ENCODE results near the gene MLLT10. TPM values are rescaled to one million over a fixed set of nuclear protein-coding genes. Genes with fewer than 3 reads are reported as not detected.

MLLT10 gene
- total RNA-seq, 1 experiment from 2014 or later = 23.3 TPM

DNA sequence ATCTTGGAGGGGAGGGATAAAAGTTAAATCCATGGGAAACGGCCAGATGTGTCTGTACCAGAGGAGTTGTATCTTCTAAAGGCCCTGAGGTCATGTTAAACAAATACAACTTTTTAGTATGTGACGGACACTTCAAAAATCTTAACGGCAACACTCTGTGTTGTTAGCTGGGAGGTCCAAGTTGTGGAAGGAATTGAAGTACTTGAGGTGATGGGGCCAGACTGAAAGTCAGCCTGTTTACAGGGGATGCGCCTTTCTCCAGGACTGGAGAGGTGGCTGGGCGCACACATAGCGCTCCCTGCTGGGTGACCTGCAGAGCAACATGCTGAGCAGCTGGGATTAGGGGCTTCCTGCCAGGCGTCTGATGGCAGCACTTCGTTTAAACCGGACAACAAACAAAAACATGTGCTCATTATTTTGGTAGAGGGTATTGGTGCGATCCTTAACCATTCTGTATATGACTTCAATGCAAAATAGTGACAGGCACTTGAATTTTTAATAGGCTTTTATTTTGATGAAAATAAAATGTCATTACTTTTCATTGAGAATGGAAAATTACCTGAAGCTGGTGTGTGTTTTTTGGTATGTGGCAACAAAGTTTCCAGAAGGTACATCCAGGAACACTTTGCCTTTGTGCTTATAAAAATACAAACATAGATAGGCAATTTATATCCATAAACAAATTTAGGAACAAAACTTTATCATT is 198.2 kb downstream of the MLLT10 start:
- DNase-seq (ENCODE audit: low read depth) = peak; percentile 70

DNA sequence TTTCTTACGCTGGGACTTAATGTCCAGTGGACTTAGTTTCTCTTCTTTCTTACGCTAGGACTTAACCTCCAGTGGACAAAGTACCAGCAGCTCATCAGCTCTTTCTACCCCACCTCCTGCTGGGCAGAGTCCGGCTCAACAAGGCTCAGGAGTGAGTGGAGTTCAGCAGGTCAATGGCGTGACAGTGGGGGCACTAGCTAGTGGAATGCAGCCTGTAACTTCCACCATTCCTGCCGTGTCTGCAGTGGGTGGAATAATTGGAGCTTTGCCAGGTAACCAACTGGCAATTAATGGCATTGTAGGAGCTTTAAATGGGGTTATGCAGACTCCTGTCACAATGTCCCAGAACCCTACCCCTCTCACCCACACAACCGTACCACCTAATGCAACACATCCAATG is 199.7 kb downstream of the MLLT10 start:
- peak; percentile 8 for DNase-seq (ENCODE audit: low read depth)

DNA sequence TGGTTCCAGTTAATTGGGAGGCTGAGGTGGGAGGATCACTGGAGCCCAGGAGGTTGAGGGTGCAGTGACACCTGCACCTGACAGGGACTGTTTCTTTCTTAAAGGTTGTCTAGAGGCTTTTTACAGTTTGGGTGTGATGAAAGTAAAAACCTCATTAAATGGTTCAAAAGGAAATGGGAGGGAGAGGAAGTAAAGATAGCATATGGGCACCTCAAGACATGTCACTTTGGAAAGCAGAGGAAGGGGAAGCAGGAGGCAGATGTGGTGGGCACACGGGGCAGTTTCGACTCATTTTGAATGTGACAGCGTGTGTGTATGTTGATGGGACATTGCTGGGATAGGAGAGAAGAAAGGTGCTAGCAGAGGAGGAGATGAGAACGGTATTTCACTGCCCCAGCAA is 203.1 kb downstream of the MLLT10 start:
- no peak for DNase-seq (ENCODE audit: low read depth)

DNA sequence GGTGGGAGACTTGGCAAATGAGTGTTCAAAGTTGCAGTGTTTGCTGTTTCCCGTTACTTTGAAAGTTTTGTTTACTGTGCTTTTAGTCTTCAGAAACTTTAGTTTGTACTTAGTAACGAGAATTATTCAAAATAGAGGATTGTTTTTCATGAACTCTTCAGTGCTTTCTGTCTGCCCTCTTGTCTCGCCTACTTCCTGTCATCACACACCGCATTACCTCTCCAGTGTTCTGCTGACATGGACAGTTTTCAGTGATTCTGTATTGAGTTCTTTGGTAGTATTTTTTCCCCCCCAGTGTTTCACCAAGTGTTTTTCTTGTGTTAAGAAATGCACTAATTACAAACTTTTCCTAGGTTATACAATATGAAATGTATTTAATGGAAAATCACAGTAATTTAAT is 207.0 kb downstream of the MLLT10 start:
- DNase-seq (ENCODE audit: low read depth) = no peak

DNA sequence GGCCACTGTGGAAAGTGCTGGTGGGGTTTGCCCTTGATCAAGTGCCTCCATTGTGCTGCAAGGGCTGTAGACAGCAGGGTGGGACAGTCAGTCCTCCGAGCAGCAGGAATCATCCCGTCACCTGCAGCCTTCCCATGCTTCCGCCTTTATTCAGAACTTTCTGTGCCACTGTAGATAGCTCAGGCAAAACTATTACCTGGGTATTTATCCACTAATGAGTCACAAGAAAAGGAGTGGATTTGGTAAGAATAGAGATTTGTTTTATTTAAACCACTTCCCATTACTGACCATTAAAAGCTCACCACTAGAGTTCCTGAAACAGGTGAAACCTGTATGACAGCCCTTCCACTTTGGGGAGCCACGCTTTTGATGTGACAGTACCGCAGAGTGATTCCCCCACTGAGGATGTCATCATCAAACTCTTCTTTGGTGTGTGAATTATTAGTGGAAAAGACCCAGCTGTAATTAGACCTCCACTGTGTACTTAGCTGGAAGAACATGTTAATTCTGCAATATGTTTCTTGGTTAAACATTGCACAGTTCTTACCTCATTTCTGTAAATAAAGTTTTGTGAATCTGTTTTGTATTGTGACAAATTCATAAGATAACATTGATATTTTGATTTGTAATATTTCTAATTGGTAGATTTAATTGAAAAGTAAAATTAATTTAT is 208.8 kb downstream of the MLLT10 start:
- no peak for DNase-seq (ENCODE audit: low read depth)

DNA sequence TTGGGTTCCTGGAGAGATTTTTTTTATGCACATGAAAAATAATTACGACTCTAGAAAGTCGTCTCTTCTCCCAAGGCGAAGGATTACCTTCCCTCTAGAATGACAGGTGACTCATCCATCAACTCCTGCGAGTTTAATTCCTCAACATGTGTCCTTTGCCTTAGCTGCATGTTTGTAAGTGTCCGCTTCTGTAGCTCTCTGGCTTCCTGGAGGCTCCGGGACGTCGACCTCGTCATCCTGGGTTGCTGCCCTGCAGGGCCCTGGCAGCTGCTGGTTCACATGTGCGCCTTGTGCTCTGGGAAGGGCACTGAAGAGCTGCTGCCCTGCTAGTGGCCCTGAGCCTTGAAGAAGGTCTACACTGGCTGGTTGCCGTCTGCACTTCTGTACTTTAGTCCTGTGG is 210.2 kb downstream of the MLLT10 start:
- DNase-seq (ENCODE audit: low read depth) = no peak

DNA sequence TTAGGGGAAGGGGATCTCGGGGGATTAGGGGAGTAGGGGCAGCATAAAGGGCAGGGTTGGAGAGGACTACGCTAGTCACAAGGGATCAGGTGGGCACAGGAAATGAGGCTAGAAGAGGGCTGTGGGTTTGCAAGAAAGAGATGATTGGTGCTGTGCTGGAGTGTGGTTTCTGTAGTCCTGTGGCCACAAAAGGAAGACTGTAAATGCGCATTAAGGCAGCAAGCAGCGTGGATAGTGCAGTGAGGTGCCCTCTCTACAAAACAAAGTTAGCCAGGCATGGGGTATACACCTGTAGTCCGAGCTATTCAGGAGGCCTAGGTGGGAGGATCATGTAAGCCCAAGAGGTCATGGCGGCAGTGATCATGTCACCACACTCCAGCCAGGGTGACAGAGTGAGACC is 212.1 kb downstream of the MLLT10 start:
- DNase-seq (ENCODE audit: low read depth) = no peak

DNA sequence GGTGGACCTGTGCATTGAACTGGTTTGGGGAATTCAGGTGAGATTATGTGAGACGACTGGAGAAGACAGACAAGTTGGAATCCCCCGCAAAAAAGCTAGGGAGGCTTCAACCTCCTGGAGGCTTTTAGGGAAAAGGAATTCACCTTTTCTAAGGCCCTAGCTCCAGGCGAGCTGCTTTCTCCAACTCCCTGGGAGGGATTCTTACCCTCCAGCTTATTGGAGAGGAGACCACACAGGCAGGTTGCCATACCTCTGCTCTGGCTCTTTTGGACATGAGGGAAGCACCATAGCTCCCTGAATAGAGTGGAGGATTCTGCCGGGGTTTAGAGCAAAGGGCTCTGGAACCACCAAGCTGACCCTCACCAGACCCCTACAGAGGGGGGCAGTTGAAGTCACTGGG is 213.8 kb downstream of the MLLT10 start:
- no peak for DNase-seq (ENCODE audit: low read depth)

DNA sequence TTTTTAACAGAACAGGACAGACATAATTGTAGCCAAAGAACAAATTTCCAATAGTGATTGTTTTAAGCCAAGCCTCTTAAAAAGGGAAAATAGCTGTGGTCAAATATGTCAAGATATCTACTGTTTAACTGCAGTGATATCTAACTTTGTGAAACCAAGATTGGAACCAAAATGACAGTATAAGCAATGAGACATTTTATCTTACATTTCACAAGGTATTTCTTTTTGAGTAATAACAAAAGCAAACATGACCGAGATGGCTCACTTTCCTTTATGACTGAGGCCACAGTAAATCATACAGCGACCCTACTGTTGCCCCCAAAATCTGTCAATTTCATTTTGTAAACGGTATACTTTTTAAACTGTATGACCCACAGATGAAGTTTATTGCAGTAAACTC is 215.8 kb downstream of the MLLT10 start:
- DNase-seq (ENCODE audit: low read depth) = no peak

DNA sequence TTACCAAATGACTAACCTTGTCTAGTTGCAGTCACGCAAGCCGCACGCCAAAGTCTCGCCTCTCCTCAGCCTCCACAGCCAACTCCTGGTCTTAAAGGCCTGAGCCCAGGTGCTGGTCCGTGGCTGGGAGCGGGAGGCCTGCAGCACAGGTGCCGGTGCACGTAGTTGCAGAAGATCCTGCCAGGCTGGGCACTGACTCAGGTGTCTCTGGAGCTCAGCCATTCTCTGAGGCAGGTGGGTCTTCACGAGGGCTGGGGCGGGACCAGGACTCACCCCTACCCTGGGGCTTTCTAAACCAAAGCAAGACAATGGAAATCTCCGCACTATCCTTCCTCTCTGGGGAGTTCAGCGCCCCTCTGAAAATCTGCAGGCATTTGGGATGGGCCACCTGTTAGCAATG is 216.4 kb downstream of the MLLT10 start:
- no peak for DNase-seq (ENCODE audit: low read depth)

DNA sequence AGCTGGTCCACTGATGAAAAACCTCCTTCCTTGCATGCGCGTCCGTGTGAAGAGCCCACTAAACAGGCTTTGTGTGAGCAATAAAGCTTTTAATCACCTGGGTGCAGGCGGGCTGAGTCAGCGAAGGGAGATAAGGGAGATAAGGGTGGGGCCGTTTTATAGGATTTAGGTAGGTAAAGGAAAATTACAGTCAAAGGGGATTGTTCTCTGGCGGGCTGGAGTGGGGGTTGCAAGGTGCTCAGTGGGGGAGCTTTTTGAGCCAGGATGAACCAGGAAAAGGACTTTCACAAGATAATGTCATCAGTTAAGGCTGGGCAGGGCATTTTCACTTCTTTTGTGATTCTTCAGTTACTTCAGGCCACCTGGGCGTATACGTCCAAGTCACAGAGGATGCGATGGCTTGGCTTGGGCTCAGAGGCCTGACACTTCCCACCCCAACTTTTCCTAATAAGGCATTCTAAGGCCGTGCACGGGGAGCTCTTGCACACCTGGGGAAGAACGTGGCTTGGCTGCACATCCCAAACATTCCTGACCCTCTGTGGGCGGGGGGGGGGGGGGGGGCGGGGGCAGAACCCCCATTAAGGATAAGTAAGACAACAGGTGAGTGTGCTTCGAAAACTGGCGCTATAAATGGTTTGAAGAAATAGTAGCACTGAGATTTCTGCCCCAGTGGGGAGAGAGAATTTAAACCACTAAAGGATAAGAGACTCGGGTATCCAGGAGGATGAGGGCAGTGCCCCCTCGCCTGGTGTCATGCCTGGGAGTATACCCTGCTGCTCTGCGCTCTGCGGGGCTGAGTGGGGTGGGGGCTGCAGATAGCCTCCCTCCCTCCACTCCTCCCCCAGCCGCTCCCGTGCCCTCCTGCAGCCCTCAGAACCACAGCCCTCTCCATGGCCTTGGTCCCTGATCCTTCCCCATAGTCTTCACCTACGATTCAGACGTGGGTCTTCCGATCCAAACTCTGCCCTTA is 217.6 kb downstream of the MLLT10 start:
- no peak for DNase-seq (ENCODE audit: low read depth)

DNA sequence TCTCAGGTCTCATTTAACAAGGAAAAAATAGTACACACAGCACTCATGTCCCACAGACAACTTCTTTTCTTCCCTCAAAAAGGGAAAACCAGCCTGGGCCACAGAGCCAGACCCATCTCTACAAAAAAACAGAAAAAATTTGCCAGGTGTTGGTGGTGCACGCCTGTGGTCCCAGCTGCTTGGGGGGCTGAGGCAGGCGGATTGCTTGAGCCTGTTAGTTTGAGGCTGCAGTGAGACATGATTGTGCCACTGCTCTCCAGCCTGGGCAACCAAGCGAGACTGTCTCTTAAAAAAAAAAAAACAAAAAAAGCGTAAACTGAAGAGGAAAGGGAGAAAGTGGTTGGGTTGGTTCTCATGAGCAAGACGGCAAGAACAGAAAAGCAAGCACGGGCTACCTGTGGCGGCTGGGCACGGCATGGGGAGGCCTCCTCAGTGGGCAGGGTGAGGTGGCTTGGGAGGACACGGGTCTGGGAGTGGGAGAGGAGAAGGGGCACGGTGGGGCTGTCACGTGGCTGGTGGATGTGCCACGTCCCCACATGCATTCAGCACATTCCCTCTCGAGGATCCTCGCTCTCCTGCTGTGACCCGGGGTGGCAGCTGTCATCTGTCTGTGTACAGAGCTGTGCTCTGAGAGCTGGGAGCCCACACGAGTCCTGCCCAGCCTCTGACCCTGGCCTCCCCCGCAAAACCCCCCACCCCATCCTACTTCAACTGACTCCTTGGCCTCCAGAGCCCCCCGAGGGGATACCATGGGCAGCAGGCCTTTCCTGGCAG is 219.7 kb downstream of the MLLT10 start:
- DNase-seq (ENCODE audit: low read depth) = no peak

DNA sequence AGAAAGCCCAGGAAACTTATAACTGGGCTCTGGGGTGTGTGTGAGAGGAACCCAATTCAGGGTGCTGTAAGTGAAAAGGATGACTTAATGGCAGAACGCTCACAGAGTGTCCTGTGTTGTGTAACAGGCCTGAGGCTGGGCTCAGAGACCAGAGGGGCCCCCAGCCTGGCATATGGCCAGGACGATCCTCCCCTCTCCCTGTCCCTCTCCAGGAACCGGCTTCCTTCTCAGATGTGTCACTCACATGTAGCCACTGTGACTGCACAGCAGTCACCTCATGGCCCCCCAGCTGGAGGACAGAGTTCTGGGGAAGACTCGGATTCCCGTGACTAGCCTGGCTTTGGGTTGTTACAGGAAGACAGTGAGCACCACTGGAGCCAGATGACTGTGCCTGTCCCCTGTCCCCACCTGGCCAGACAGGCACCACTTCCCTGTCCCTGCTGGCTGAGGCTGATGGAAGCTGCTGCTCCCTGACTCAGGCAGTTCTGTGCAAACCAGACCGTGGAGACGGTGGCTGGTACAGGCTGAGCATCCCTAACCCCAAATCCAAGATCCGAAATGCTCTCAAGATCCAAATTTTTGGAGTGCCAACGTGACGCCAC is 220.5 kb downstream of the MLLT10 start:
- no peak for DNase-seq (ENCODE audit: low read depth)

DNA sequence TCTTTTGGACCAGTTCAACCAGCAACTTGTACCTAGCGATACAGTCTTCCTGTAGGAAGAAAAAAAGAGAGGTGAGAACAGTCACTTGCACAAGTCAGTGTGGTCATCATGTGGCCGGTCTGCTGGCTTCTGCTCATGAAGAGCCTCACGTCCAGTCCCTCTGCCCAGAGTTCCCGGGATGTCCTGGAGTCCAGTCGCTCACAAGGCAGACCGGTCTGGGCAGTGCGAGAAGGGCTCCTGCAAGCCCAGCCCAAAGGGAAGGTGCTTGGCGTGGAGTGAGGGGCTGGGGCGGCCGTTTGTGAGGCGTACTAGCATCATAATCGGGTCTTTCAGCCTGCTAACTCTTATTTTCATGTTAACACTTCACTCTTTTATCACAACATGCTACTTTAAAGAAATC is 222.7 kb downstream of the MLLT10 start:
- DNase-seq (ENCODE audit: low read depth) = no peak

DNA sequence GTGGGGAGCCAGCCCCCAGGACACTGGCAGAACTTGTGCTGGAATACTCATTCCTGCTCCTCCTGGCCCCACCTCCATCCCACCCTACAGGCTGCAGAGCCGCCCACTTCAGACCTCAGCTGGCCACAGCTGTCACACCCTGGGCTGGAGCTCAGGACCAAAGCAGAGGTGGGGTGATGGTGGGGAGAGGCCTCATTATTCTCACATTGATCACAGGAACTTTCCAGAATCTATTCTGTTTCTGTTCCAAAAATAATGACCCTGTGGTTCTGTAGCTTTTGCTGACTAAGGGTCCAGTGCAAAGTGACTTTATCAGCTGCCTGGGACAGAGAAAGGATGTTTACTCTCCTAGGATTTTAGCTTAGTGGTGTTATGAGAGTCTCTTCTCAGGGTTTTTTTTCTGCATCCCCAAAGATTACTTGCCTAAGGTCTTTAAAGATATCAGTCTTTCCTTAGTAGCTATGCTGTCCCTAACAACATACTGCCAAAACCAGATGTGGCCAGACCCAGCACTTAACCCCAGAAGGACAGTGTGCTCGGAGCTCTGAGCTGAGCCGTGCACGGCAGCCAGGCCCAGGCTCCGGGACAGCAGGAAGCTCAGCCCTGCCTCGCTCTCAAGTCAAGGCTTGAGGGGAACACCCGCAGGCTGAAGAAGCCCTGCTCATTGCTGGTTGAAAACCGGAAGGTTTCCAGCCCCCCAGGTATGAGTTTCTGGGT is 223.3 kb downstream of the MLLT10 start:
- no peak for DNase-seq (ENCODE audit: low read depth)

DNA sequence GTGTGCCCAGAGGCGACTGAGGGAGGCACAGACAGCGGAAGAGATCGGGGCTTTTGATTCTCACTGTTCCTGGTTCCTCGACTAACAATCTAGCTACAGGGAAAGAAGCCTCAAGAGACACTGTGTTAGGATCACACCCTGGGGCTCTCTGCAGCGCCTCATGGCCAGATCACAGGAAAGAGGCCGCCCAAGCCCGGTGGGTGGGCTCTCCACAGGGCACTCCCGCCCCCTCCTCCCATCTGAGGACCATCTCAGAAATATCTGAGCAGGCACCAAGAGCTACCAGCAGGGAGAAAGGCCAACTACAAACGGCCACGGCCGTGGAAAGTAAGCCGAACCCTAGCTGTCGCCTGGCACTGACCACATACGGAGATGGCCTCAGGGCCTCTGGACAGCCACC is 224.2 kb downstream of the MLLT10 start:
- DNase-seq (ENCODE audit: low read depth) = no peak

DNA sequence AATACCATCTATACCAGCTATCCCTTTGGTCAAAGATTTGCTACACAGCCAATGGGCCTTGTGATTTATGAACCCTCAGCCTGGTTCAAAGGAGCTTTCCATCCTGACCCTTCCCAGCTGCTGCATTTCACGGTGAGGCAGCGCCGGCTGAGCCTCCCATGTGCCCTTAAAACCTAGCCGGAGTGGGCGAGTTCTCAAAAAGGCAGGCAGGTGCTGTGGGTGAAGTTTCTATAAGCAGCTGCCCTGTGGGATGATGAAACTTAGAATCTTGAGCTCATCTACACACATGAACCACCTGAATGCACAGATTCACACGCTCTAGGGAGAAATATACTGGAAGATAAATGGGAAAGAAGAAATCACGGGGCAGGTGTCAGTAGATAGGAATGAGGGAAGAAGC is 224.7 kb downstream of the MLLT10 start:
- no peak for DNase-seq (ENCODE audit: low read depth)

DNA sequence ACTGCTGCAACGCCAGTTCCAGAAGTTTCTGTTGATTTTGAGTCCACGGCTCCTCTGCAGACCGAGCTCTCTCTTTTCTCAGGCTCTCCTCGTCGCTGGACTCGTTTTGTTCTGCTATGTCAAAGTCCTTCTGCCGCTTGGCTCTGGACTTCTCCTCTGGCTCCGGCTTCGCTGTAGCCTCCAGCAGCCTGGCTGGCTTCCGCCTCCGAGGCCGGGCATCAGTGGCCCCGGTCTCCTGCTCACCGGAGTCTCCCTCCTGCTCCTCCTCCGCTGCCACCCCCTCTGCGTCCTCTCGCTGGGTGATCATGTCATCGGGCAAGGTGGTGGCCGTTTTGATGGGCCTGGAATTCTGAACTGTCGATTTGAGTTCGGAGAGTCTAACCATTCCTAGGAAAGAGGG is 225.2 kb downstream of the MLLT10 start:
- no peak for DNase-seq (ENCODE audit: low read depth)

DNA sequence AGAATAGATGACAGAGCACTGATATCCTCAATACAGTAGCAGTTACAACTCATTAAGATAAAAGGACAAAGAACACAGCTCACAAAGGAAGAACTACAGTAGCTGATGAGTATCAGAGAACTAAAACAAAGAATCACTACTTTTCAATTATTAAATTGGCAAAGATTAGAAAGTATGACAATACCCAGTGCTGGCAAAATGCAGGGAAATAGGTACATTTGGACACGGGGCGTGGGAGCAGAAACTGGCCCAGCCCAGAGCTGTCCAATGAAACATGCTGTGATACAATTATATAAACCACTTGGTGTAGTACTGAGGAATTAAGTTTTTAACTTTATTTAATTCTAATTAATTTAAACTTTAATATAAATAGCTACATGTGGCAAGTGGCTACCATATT is 226.3 kb downstream of the MLLT10 start:
- no peak for DNase-seq (ENCODE audit: low read depth)

DNA sequence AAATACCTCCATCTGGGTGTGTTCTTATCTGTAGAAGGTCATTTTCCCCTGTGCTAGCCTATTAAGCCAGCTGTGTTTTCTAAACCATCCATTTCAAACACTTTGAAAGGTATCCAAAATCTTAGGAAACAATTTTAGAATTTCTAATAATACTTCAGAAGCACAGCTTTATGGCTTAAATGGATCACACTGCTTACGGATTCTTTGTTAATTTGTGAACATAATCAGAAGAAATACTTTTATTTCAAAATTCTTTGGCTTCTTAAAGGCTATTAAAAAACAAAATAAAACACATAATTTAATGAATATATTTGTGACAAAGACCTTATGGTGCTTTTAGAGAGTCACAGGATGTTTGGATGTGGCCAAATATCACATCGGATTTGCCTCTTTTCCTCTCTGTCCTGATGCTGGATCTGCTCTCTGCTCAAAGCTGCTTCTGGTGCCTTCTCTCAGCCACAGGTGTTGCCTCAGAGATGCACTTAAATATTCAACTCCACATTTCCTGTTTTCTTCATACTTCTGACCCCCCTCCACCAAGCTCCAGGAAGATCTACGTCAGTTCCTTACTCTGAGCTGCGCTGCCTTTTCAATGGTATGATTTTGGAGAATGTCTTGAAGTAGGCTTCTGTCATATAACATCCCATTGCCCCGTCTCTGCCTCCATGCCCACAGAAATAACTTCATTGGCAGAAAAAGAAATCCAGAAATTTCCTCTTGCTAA is 230.6 kb downstream of the MLLT10 start:
- DNase-seq (ENCODE audit: low read depth) = no peak

Measured in LHCN-M2 (cell line).